B cell (primary cell): ENCODE results near the gene COLEC12.

Experiments
- EZH2 ChIP-seq: IDR thresholded peaks from 2 replicates; pipeline ENCODE4 v1.6.1; 2012; ENCODE audit warnings: borderline replicate concordance, low read depth, mild to moderate bottlenecking, moderate library complexity, low read length; ENCODE audit not compliant: insufficient read depth, poor library complexity, severe bottlenecking
- TF ChIP-seq, protein P1 (sequence below): fragments of 200-600 bp; IDR thresholded peaks from one replicate; pipeline ENCODE4 v1.8.0; 2022; ENCODE audit warnings: antibody characterized with exemption, mild to moderate bottlenecking

DNA sequence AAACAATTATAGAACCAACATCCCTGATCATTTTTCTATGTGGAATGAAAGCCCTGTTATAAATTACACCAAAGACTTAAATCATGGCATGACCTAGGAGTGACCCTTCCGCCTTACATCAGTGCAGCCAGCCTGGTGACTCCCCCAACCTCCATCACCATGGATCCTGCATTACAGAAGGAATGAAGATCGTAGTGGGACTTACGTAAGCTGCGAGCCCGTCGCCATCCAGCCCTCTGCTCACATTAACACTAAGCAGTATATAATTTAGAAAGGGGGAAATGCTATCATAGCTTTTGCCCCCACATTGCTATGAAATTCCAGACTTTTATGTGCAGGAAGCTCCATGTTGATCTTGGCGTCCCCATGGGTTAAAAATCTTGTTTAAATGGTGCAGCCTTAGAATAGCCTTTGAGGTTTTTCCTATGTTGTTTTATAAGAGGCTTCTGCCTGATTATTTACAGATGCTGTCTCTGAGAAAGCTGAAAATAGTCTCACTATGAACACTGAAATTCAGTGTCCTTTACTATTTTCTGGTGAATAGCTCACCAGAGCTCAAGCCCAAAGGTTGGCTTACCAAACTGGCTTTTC is 76.3 kb downstream of the COLEC12 start:
- TF ChIP-seq, protein P1, sequence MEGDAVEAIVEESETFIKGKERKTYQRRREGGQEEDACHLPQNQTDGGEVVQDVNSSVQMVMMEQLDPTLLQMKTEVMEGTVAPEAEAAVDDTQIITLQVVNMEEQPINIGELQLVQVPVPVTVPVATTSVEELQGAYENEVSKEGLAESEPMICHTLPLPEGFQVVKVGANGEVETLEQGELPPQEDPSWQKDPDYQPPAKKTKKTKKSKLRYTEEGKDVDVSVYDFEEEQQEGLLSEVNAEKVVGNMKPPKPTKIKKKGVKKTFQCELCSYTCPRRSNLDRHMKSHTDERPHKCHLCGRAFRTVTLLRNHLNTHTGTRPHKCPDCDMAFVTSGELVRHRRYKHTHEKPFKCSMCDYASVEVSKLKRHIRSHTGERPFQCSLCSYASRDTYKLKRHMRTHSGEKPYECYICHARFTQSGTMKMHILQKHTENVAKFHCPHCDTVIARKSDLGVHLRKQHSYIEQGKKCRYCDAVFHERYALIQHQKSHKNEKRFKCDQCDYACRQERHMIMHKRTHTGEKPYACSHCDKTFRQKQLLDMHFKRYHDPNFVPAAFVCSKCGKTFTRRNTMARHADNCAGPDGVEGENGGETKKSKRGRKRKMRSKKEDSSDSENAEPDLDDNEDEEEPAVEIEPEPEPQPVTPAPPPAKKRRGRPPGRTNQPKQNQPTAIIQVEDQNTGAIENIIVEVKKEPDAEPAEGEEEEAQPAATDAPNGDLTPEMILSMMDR, result no peak
- no peak for TF ChIP-seq EZH2
